Stimulated activated CD4-positive, alpha-beta T cell treated with anti-CD3 and anti-CD28 coated beads, Interleukin-1b, Interleukin-23, amount 100 ng/mL, for 1 hour (primary cell): ENCODE measurements around the gene TWSG1.
"Not testable (repeated sequence)": the region's sequence is repeated elsewhere in the genome, so short reads cannot be mapped to it uniquely, and the experiment has no call there.

Experiments used
- DNase-seq, 2 donors: peaks; one replicate each; pipeline ENCODE4 v3.0.0-alpha.2; 2020; ENCODE audit warnings: low read depth in 2 of 2

Gene TWSG1

DNA sequence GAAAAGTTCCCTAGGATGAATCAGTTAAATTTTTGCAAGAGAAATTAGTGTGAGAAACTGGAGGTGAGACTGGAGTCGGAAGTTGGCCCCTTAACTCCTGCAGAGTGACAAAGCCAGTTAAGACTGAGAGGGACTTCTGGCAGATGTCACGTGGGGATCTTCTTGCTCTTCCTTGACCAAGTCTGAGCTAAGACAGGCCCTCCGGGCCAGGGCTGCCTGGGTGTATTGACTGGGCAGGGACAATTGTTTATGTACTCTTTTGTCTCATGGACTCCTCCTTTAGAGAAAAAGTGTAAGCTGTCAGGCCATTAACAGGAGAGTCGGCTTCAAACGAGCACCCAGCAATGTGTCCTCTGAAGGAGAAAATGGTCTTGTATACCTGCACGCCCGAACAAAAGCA is 92.2 kb downstream of the TWSG1 start:
- no peak for DNase-seq

DNA sequence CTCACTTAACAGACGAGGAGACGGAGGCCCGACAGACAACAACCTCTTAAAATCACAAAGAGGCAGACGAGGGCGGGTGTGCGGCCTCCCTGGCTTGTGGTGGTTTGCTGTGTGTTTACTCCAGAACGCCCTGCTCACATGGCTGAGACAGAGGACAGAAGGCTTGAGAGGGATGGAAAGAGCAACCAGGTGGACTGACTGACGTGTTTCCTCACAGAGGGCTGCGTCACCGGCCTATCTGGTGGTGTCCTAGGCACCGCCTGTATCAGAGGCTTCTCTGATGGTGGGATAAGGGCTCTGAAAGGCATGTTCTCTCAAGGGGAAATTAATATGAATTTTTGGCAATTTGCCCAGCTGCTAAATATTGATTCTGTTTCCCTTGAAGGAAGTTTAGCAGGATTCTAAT is 93.7 kb downstream of the TWSG1 start:
- no peak for DNase-seq

DNA sequence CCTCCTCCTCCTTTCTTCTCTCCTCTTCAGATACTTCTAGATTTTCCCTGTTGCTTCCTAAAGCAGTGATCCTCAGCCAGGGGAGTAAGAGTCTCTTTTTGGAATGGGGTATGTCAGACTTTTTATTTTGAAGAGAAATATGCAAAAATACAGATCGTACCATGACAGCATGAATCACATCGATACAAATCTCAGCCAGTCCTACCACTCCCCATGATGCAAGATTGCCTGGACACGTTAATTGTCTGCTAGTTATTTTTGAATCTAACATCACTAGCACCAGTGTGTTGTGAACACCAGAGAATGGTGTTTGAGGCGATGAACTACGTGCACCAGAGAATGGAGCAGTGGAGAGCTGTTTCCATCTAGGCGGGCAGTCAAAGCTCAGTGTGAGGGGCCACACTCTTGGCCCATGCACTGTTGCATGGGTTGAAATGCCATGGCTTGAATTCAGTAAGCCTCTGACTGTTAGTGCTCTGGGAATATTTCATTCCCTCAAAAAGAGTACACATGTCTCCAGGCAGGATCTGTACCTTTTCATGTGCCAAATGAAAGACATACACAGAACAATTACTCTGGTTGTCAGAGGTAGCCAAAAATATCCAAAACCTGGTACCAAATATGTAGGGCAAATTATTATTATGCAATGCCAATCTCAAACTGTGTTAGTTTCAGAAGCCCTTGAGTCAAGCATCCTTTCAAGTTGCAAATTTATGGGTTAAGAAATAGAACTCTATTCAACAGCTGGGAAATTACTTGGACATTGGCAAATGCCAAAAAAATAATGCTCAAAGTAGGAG is 94.5 kb downstream of the TWSG1 start:
- DNase-seq: no peak

DNA sequence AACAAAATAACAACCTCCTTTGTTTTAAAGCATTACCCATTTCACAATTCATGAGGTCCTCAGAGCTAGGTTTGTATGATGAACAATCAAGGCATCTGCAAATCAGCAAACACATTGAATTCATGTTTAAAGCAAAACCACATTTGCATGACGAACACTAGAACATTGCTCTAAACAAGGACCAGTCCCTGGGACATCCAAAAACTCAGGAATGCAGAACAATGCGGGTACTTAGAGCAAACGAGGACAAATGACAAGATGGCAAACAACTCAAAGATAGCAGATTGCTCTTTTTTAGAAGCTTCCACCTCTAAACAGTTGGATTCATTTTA is 95.1 kb downstream of the TWSG1 start:
- no peak for DNase-seq

DNA sequence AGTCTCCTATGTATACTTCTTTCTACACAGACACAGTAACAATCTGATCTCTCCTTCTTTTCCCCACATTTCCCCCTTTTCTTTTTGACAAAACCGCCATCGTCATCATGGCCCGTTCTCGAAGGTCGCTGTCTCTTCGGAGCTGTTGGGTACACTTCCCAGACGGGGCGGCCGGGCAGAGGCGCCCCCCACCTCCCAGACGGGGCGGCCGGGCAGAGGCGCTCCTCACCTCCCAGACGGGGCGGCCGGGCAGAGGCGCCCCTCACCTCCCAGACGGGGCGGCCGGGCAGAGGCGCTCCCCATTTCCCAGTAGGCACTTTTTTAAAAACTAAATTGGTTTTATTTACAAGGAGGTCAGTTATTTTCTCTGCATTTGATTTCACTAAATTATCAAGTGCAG is 95.7 kb downstream of the TWSG1 start:
- DNase-seq: not testable (repeated sequence)

DNA sequence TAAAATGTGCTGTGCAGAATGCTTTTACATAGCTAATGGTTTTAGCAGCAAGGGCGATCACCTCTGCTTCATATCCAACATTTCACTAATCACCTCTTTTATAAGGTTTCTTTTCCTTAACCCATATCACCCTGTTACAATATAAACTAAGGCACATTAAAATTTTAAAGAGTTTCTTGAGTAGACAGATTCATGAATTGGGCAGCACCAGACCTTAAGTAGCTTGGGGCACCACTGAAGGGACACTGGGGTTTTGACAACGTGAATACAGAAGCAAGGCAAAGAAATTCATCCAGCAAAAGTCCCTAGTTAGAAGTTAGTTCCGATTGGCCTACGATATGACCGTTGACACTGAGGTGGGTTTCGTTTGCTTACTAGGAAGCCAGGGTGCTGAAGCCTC is 96.7 kb downstream of the TWSG1 start:
- no peak for DNase-seq

DNA sequence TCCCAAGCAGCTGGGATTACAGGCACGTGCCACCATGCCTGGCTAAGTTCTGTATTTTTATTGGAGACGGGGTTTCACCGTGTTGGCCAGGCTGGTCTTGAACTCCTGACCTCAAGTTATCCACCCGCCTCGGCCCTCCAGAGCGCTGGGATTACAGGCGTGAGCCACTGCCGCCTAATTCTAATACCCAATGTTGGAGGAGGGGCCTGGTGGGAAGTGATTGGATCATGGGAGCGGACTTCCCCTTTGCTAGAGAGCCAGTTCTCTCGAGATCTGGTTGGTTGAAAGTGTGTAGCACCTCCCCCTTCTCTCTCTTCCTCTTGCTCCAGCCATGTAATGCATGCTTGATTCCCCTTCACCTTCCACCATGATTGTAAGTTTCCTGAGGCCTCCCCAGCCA is 98.5 kb downstream of the TWSG1 start:
- not testable (repeated sequence) for DNase-seq

DNA sequence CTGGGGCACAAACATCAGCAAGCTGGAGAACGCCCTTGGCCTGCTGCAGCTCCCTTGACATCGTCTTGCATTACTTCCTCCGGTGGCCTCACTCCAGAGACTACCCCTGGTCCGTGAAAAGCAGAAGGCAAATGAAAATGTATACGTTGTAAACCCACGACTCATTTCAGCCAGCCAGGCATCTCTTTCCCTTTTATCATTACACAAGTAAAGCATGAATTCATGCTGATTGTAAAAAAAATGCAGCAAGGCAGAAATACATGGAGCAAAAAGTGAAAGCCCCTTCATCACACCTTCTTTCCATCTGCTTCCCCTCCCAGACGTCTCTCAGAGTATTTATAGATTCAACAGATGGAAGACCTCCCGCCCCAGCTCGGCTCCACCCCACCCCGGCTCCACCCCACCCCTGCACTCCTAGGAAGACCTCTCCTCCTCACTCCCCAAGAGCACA is 99.1 kb downstream of the TWSG1 start:
- no peak for DNase-seq

DNA sequence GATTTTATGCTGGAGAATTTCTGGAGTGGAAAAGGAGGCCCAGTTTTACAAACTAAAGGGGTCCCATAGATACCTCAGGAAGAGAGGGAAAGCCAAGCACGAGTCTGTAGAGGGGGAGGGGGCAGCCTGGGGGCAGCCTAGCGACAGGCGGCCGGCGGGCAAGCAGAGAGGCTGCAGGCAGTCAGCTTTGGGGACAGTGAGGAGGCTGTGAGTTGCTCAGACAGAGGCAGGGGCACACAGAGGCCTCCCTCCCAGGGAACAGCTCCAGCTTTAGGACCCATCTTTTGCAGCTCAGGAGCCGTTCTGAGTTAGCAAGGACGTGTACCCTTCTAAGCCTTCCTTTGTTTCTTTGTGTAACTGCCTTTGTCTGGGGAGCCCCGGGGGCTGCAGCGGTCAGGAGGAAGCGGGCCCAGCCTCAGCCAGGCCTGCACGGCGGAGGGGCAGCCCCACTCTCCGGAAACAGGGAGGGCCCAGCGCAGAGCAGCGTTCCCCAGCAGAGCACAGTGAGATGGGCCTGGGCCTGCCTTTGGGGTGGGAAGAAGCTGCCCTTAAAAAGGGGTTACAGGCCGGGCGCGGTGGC is 99.6 kb downstream of the TWSG1 start:
- DNase-seq: no peak

DNA sequence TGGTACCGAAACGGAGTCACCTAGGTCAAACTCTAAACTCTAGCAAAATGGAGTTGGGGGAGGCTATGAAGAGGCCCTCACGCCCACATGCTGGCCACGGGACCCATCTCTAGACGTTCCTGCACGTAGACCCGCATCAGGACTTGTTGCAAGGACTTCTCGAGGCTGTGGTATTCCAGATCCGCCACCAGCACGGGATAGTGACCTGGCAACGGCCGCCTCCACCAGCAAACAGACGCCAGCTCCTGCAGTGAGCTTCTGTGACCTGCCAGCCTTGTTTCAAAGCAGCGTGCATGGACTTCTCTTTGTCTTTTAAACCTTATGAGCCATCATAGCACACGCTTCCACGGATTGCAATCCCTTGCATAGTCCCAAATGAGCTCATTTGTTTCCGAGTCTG is 100.5 kb downstream of the TWSG1 start:
- DNase-seq: no peak

DNA sequence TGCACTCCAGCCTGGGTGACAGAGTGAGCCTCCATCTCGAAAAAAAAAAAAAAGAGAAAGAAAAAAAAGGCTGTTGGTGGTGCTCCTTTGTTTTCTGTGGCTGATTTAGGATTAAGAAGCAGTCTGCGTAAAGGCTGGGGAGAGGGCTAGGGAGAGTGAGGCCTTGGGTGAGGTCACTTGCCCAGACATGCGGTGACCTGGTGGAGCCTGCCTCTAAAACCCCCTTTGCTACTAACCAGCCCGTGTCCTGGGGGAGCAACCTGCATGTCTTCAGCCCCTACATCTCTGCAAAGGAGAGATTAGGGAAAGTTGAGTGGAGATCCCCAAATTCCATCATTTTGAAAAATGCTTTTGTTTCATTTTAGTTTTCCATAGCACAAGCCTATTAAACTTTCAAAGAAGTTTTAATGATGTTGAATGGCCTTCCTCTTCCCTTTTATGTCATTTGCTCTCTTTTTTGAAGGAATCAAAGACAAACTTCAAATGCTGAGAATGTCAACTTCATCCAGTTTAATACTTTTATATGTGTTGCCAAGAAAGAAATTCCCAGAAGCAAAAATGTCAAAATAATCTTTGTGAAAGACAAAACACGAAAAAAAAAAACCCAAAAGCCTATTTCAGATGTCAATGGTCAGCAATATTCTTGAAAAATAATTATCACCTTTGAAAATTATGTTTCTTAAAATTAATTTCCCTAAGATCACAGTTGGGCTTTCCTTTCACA is 101.8 kb downstream of the TWSG1 start:
- no peak for DNase-seq

DNA sequence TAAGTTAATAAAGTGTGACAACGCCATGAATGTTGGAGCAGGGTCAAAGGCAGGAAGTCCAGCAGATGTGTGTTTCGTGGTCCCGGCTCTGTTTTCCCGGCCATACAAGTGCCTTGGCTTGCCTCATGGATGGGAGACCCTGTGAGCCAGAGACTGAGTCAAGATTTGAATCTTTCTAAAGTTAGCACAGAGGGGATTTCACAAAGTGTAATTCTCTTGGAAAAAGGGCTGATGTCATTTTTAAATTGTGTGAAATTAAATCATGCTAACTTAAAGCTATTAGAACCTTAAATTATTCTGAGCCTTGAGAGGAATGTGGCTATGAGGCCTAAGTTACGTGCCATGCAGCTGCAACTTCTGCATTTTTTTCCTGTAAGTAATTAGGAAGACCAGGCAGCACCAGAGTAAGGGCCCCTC is 102.5 kb downstream of the TWSG1 start:
- no peak for DNase-seq

DNA sequence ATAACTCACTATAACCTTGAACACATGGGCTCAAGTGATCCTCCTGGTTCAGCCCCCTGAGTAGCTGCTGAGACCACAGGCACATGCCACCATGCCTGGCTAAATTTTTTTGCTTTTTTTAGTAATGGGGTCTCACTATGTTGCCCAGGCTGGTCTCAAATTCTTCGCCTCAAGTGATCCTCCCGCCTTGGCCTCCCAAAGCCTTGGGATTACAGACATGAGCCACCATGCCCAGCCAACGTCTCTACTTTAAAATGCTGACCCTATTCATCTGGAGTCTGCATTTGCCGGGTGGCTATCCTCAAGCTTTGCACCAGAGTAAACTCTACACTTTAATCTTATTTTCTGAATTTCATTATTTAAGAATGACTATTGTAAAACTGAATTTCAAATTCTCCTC is 103.1 kb downstream of the TWSG1 start:
- DNase-seq: no peak

DNA sequence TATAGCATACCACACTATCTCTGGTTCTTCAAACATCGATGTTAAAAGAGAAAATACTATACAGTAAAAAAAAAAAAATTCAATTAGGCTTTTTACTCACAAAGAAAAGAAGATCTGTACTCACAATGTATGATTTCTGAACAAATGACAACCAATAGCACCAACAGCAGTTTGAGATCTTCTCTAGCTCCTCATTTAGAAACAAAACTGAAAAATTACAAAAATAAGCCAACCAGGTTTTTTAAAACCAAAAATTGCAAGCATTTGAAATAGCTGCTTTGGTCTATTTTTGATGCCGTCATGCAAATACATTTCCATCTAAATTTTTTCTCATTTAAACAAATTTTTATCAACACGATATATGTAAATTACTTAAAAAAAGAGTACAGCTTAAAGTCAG is 106.5 kb downstream of the TWSG1 start:
- no peak for DNase-seq

DNA sequence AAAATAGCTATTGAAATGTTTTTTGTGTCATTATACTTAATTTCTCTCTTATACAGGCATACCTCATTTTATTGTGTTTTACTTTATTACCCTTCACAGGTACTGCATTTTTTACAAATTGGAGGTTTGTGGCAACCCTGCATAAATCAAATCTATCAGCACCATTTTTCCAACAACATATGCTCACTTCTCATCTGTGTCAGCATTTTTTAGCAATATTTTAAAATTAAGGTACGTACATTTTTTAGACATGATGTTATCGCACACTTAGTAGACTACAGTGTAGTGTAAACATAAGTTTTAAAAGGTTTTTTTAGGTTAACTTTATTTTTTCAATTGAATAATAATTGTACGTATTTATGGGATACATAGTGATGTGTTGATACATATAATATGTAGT is 110.0 kb downstream of the TWSG1 start:
- no peak for DNase-seq

DNA sequence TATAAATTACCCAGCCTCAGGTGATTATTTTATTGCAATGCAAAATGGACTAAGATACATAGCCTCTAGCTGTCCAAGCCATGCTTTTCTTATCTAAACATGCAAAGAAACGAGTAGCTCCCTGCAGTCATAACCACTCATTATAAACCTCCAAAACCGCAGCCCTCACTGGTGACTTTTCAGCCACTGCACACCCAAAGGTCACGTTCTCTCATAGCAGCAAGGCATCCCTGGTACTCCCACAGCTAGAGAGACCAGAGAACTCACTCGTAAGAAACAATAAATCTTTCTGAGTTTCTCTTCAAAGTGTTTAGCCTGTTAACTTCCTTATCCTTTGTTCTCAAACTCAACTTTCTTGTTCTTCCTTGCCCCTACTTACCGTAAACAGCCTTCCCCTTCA is 112.3 kb downstream of the TWSG1 start:
- DNase-seq: no peak

DNA sequence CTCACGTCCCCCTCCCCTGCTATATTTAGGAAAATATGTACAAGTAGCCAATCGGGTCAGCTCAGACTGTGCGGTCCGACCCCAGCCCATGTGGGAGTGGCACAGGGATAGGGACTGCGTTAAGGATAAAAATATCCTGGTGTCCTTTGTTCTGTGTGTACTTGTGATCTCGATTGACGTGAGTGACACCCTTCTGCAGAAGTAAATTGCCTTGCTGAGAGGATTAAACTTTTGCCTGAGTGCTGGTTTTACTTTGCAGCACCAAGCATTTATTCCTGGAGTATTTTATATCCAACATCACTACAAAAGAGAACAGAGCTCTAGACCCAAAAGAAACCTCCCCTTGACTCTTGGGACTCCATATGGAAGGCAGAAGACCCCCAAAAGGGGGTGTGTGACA is 112.8 kb downstream of the TWSG1 start:
- no peak for DNase-seq

DNA sequence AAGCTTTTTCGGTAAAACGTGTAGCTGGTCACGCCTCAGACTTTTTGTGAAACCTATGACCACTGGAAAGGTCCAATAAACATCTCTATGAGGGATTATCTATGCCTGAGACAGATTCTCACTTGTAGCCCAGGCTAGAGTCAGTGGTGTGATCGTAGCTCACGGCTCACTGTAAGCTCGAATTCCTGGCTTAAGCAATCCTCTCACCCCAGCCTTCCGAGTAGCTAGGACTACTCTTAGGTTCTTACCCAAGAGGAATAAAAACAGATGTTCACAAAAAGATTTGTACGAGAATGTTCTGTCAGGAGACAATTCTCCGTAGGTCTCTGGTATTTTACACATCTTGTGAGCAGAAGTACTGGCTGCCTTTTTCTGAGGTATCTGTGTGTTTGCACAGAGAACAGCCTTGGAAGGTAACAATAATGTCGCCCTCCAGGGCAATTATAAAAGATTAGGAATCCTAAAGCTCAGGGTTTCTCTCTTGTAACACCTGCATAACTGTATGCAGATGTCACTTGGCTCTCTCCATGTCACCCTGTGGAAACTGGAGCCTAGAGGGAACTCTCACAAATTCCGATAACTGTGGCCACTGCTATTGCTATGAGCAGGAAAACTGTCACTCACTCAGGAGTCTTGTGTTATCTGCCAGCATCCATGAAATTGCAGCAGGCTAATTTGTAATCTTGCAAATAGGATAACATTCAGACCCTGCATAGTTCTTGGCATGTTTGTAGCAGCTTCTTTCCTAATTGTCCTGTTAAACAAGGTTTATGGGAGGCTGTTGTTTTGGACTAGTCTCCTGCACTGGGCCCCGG is 115.2 kb downstream of the TWSG1 start:
- DNase-seq: no peak

DNA sequence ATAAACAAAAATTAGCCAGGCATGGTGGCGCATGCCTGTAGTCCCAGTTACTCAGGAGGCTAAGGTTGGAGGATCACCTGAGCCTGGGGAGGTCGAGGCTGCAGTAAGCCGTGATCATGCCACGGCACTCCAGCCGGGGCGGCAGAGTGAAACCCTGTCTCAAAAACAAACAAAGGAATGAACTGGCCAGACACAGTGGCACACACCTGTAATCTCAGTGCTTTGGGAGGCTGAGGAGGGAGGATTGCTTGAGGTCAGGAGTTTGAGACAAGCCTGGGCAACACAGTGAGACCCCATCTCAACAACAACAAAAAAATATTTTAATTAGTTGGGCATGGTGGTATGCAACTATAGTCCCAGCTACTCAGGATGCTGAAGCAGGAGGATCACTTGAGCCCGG is 116.3 kb downstream of the TWSG1 start:
- not testable (repeated sequence) for DNase-seq
